ENCODE data around the gene SLC35E3.

The SLC35E3 gene

DNA sequence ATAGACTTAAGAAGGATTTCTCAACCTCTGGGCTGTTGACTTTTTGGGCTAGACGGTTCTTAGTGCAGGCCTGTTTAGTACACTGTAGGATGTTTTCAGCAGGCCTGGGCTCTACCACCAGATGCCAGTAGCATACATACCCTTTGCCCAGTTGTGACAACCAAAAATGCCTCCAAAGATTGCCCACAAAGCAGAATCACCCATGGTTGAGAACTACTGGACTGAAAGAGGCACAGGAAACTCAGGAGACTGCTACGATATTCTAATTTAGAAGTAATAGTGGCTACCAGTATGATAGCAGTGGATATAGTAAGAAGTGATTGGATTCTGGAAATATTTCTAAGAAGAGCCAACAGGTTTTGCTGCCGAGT is 15.5 kb downstream of the SLC35E3 start:
- H3K4me3 ChIP-seq (ENCODE audit: low read length): no peak overlapping the region
- no peak for TF ChIP-seq ZNF274 (IDR thresholded peaks at IDR 0.05; ENCODE audit: low read depth, low read length)

DNA sequence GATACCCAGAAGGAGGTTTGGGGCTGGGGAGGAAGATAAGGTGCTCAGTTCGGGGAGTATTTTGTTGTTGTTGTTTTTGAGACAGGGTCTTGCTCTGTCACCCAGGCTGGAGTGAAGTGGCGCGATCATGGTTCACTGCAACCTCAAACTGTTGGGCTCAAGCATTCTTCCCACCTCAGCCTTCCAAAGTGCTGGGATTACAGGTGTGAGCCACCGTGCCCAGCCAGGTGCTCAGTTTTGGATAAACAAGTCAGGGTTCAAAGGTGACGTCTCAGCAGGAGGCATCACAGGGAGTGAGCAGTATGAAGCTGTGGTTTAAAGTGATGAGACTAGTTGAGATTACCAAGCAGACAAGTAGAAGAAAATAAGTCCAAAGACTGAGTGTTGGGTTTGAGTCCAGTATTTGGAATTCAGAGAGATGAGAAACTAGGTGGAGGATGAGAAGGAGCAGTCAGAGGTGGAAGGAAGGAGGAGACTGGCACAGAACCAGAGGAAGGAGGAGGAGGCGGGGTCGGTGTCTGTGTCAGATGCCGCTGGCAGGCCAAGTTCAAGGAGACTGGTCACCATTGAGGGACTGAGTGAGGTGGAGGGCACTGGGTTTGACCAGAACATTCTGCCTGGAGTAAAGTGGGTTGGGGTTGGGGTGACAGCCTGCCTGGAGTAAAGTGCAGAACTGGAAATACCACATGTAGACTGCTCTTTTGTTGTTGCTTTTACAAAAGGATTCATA is 16.1 kb downstream of the SLC35E3 start:
- no peak for TF ChIP-seq ZNF274 (IDR thresholded peaks at IDR 0.05; ENCODE audit: low read depth, low read length)
- no peak overlapping the region for H3K4me3 ChIP-seq (ENCODE audit: low read length)

DNA sequence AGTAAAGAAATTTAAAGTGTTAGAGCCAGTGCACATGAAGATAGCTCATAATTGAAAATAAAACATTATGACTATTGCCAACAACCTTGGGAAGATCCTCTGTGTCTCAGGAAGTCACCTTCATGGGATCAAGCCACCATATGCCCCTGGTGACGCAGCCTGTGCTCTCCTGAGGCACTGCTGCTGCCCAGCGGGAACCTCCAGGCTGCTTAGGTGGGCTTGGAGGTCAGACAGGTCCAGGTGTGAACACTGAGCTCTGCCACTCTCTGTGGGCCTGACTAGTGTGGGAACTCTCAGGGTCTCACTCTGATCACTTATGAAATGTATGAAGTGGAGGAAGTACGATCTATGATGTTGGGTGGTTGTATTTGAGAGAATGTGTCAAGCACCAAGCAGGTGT is 16.7 kb downstream of the SLC35E3 start:
- no peak for TF ChIP-seq ZNF274 (IDR thresholded peaks at IDR 0.05; ENCODE audit: low read depth, low read length)
- no peak overlapping the region for H3K4me3 ChIP-seq (ENCODE audit: low read length)

DNA sequence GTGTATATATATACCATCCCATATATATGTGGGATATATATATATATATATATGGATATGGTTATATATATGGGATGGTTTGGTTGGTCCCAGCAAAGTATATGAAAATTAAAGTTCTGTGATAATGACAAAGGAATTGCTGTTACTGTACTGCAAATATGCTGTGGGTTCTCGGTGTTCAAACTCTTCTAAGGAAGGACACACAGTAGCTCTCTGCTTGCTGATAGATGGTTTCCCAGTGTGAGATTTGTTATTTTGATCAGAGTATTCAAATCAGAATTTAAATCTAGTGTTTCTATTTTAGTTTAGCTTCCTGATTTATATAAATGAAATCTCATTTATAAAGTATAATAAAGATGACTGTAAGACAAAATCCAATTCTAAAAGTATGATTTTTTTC is 19.7 kb downstream of the SLC35E3 start:
- no peak for TF ChIP-seq ZNF274 (IDR thresholded peaks at IDR 0.05; ENCODE audit: low read depth, low read length)
- no peak overlapping the region for H3K4me3 ChIP-seq (ENCODE audit: low read length)

DNA sequence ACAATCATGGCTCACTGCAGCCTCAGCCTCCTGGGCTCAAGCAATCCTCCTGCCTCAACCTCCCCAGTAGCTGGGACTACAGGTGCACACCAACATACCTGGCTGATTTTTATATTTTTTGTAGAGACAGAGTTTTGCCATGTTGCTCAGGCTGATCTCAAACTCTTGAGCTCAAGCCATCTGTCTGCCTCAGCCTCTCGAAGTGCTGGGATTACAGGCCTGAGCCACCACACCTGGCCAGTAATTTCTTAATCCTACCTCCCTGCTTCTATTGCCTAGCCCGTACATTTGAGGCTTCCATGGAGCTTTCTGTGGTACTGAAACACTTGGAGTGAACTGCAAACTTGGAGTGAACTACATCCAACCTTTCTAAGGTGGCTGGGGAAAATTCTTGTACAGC is 20.7 kb downstream of the SLC35E3 start:
- no peak overlapping the region for H3K4me3 ChIP-seq (ENCODE audit: low read length)
- TF ChIP-seq ZNF274 (IDR thresholded peaks at IDR 0.05; ENCODE audit: low read depth, low read length): no peak

DNA sequence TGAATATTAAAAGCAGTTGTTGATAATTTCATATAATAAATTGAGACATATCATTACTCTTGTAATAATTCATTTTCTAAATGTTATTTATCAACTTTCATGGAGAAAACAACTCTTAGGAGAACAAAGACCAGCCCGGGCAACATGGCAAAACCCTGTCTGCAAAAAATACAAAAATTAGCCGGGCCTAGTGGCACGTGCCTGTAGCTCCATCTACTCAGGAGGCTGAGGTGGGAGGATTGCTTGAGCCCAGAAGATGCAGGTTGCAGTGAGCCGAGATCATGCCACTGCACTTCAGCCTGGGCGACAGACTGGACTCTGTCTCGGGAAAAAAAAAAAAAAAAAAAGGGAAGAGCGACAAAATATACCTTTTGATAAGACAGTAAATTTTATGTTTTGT is 21.2 kb downstream of the SLC35E3 start:
- TF ChIP-seq ZNF274 (IDR thresholded peaks at IDR 0.05; ENCODE audit: low read depth, low read length): no peak

DNA sequence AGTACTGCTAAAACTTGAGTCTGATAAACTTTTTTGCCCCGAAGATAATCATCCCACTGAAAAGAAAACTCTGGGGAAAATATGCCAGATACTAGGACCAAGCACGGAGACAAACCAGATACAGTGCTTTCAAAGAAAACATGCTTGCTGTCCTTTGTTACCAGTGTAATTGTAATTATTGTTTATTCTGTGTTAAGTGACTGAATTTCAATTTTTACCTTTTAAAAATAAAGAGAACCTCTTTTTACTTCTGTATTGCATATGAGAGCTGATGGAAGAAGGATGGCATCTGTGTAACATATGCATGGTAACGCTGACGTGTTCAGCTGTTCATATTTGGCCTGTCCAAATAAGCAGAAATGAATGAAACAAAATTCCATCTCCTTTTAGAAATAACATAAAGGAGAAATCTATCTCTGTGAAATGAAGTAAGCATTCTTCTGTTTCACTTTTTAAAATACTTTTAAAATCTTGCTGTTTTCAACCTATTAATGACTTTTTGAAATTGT is 22.5 kb downstream of the SLC35E3 start:
- H3K4me3 ChIP-seq (ENCODE audit: low read length): no peak overlapping the region
- TF ChIP-seq ZNF274 (IDR thresholded peaks at IDR 0.05; ENCODE audit: low read depth, low read length): no peak

More for the DNA sequence above, 21.2 kb downstream of the SLC35E3 start:
- no peak overlapping the region for H3K4me3 ChIP-seq (ENCODE audit: low read length)

DNA sequence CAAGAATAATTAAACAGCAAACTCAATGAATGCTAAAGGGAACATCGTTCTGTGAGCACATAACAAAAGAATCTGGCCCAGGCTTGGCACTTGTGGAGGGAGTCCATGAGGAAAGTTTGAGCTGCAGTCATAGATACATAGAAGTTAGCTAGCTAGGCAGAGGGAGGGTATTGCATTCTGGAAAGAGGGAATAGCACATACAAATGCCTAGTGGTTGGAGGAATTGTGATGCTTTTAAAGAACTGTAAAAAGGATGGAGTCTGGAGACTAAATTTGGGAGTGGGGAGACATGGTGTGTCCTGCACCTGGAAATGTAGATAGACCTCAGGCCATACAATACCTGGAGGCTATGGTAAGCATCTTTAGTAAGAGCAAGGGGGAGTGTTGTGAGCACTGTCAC is 24.0 kb downstream of the SLC35E3 start:
- TF ChIP-seq ZNF274 (IDR thresholded peaks at IDR 0.05; ENCODE audit: low read depth, low read length): no peak

DNA sequence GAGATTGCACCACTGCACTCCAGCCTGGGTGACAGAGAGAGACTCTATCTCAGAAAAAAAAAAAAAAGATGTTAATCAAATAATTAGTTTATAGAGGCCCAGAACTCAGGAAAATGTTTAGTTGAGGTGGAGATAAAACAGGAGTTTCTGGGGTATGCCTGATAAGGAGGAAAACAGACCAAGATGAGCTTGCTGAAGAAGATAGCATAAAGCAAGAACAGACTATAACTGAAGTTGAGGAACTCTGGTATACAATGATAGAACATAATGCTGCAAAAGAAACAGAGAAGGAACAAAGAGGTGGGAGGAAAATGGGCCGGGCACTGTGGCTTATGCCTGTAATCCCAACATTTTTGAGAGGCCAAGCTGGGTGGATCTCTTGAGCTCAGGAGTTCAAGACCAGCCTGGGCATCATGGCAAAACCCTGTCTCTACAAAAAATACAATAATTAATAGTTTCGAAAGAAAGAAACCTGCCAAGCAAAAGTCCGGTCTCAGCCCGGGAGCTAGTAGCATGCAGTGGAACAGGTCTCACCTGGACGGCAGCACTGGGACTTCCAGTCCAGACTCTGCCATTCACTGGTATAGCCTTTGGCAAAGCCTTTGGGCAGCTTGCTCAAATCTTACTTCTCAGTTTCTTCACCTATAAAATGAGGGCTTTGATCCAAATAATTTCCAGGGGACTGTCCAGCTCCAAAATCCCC is 25.4 kb downstream of the SLC35E3 start:
- no peak for TF ChIP-seq ZNF274 (IDR thresholded peaks at IDR 0.05; ENCODE audit: low read depth, low read length)

More for the DNA sequence above, 24.0 kb downstream of the SLC35E3 start:
- H3K4me3 ChIP-seq (ENCODE audit: low read length): no peak overlapping the region

DNA sequence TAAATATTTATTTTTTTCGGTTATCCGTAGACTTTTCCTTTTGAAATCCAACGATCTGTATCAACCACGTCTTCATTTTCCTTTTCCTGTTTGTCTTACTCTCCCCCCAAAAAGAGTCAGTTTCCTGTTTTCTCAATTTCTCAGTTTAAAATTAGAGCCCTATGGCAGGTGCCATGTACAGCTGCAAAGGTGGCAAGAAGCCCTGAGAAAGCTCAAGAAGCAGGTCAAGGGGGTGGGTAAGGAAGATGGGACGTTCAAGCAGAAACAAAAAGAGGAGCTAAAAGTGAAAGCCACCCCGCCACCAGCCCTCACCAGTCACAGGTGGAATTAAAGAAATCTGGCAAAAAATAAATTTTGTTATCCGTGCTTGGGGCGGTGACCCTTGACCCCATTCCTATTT is 26.7 kb downstream of the SLC35E3 start:
- H3K4me3 ChIP-seq (ENCODE audit: low read length): peak overlapping the region; percentile 32; the same call in 1 of the 2 replicates
- TF ChIP-seq ZNF274 (IDR thresholded peaks at IDR 0.05; ENCODE audit: low read depth, low read length): no peak

More for the DNA sequence above, 25.4 kb downstream of the SLC35E3 start:
- H3K4me3 ChIP-seq (ENCODE audit: low read length): no peak overlapping the region

DNA sequence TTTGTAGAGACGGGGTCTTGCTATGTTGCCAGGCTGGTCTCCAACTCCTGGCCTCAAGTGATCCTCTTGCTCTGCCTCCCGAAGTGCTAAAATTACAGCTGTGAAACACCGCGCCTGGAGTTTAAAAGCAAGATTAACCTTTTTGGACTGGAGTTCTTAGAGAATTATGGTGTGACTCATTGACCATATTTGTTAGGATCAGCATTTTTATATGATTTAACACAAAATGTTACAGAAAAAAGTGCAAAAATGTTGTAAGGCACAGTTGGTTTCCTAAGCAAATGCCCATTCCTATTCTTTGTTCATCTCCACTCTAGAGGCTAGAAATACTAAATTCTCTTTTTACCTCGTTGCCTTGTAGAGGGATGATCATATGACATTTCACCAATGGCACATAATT is 27.6 kb downstream of the SLC35E3 start:
- TF ChIP-seq ZNF274 (IDR thresholded peaks at IDR 0.05; ENCODE audit: low read depth, low read length): no peak
- H3K4me3 ChIP-seq (ENCODE audit: low read length): no peak overlapping the region

DNA sequence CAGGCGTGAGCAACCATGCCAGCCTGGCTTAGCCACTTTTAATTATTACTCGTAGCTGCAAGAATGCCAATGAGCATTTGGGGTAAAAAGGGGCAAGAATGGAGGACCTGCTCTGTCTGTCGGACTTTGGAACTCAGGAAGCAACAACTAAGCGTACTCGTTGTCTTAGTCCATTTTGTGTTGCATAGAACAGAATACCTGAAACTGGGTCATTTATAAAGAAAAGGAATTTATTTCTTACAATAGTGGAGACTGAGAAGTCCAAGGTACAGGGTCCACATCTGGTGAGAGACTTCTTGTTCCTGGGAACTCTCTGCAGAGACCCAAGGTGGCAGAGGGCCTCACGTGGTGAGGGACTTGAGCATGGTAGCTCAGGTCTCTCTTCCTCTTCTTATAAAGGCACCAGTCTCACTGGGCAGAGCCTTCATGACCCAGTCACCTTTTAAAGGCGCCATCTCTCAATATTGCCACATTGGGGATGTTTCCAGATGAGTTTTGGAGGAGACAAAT is 29.2 kb downstream of the SLC35E3 start:
- TF ChIP-seq ZNF274 (IDR thresholded peaks at IDR 0.05; ENCODE audit: low read depth, low read length): no peak
- no peak overlapping the region for H3K4me3 ChIP-seq (ENCODE audit: low read length)

DNA sequence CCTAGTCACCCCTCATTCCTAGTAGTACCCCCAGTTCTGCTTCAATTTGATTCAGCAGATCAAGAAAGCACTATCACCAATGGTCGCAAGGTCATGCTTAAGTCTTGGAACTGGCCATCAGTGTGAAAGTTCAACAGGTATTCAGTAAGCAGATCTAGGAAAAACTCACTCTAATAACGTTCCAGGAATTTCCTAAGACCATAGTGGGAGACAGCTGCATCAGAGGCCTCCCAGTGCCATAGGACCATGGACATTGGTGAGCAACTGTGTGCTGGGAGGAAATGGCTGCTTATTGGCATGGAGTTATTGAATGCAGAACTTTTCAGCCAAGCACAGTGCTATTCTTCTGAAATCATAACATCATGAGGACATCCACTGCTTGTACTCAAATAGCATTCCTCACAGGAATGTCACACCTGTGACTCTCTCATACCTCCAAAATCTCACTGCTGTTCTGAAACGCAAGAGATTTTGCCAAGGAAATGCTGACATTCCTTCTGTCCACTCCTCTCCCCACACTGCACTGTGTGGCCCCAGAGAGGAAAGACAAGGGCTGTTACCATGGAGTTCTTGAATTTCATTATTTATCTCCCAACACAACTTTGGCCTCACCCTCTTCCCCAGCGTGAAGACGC is 31.1 kb downstream of the SLC35E3 start:
- no peak overlapping the region for H3K4me3 ChIP-seq (ENCODE audit: low read length)
- TF ChIP-seq ZNF274 (IDR thresholded peaks at IDR 0.05; ENCODE audit: low read depth, low read length): no peak

DNA sequence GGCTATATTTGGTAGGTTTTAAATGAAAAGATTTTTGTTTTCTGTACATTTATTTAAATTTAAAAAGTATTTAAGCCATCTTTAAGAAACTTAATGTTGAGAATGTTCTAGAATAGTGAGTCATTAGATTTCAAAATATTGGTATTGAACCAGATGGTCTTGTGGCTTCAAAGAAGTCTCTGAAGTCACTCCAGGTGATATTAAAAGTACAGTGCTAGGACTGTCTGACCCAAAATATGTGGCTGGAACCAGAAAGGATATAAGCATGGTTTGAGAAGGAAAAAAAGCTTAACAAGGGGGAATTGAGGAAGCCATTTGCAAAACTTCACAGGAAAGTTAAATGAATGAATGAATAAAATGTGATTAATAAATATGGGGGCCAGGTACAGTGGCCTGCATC is 33.3 kb downstream of the SLC35E3 start:
- TF ChIP-seq ZNF274 (IDR thresholded peaks at IDR 0.05; ENCODE audit: low read depth, low read length): no peak
- no peak overlapping the region for H3K4me3 ChIP-seq (ENCODE audit: low read length)
